Left ventricle myocardium inferior (tissue), 1 donor: ENCODE measurements around the gene CAMK1D. TPM values are rescaled to one million over a fixed set of nuclear protein-coding genes. Genes with fewer than 3 reads are reported as not detected.

Experiments used
- DNase-seq: peaks from one replicate; pipeline ENCODE4 v3.0.0-alpha.2; 2020
- H3K27ac ChIP-seq: fragments of 200-600 bp; replicated peaks from 2 replicates; pipeline ENCODE4 v1.8.0; 2021
- H3K27me3 ChIP-seq: fragments of 200-600 bp; 2 replicates; pipeline ENCODE4 v1.8.0; 2021; ENCODE audit warnings: low read depth
- H3K36me3 ChIP-seq: fragments of 200-600 bp; 2 replicates; pipeline ENCODE4 v1.8.0; 2021
- H3K4me1 ChIP-seq: fragments of 200-600 bp; 2 replicates; pipeline ENCODE4 v1.8.0; 2021
- H3K4me3 ChIP-seq: fragments of 200-600 bp; 2 replicates; pipeline ENCODE4 v1.8.0; 2021; ENCODE audit warnings: mild to moderate bottlenecking, moderate library complexity
- H3K9me3 ChIP-seq: fragments of 200-600 bp; replicated peaks from 2 replicates; pipeline ENCODE4 v1.8.0; 2021
- intact Hi-C: fragments of 100-400 bp; cut with micrococcal nuclease; formaldehyde crosslinking; loops from one replicate; pipeline ENCODE4 v1.11.0; 2022
- total RNA-seq: library from RNA; stranded (reverse); fragmentation: NEBNext Ultra II Directional; extraction: Animal tissue kit (Norgen Biotek cat#: 25700); gene quantifications from one replicate; pipeline ENCODE4 v1.2.1, GENCODE V29; 2021
- TF ChIP-seq, protein P1 (sequence below): fragments of 200-600 bp; IDR thresholded peaks from 2 replicates; pipeline ENCODE4 v1.8.0; 2021; ENCODE audit warnings: antibody characterized with exemption, mild to moderate bottlenecking, borderline replicate concordance
- donor health status: DM: no; HTN: yes; CAD: no; lungs with severe emphysema.

CAMK1D gene
- total RNA-seq, 1 donor from 2014 or later: 2.5 TPM

DNA sequence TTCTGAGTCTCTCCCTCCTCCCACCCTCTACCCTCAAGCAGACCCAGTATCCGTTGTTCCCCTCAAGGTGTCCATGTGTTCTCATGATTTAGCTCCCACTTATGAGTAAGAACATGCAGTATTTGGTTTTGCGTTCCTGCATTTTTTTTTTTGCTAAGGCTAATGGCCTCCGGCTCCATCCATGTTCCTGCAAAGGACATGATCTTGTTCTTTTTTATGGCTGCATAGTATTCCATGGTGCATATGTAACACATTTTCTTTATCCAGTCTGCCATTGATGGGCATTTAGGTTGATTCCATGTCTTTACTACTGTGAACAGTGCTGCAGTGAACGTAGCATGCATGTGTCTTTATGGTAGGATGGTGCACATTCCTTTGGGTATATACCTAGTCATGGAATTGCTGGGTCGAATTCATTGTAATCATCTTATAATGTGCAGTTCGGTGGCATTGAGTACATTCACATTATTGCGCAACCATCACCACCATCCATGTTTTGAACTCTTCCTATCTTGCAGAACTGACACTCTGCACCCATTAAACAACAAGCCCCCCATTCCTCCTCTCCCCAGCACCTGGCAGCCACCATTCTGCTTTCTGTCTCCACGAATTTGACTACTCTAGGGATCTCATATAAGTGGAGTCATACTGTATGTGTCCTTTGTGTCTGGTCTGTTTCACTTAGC is 125.5 kb downstream of the CAMK1D start:
- intact Hi-C loops: no loop called here
- TF ChIP-seq, protein P1, sequence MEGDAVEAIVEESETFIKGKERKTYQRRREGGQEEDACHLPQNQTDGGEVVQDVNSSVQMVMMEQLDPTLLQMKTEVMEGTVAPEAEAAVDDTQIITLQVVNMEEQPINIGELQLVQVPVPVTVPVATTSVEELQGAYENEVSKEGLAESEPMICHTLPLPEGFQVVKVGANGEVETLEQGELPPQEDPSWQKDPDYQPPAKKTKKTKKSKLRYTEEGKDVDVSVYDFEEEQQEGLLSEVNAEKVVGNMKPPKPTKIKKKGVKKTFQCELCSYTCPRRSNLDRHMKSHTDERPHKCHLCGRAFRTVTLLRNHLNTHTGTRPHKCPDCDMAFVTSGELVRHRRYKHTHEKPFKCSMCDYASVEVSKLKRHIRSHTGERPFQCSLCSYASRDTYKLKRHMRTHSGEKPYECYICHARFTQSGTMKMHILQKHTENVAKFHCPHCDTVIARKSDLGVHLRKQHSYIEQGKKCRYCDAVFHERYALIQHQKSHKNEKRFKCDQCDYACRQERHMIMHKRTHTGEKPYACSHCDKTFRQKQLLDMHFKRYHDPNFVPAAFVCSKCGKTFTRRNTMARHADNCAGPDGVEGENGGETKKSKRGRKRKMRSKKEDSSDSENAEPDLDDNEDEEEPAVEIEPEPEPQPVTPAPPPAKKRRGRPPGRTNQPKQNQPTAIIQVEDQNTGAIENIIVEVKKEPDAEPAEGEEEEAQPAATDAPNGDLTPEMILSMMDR: no peak
- H3K9me3 ChIP-seq: no peaks in the 10 kb centered on the region
- H3K4me3 ChIP-seq: no peak overlapping the region
- DNase-seq: no peak
- no peaks in the 10 kb centered on the region for H3K36me3 ChIP-seq
- peaks cover 10% of the 10 kb centered on the region for H3K4me1 ChIP-seq
- H3K27me3 ChIP-seq: no peaks in the 10 kb centered on the region
- H3K27ac ChIP-seq: no peak overlapping the region

DNA sequence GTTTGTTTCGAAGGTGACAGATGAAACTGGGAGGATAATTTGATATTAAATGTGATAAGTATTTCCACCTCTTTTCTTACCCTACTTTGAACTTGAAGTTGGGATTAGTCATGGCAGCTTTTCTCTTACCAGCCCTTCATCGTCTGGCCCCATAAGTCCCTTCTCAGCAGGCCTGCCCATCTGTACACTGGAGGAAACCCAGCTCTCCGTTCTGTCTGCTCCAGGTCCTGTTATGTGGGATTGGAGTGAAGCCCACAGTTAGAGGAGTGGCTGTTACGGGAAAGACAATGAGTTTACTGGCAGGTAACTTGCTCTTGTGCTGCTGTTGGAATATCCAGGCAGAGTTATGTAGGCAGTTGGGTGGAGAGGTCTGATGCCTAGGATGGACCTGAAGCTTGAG is 127.3 kb downstream of the CAMK1D start:
- Histone ChIP-seq H3K4me1 (peaks cover 10% of the 10 kb centered on the region), H3K36me3 (no peaks in the 10 kb centered on the region), H3K9me3 (no peaks in the 10 kb centered on the region), H3K27ac (no peak overlapping the region), H3K4me3 (no peak overlapping the region), H3K27me3 (no peaks in the 10 kb centered on the region)
- TF ChIP-seq, protein P1: no peak
- intact Hi-C loops: no loop called here
- no peak for DNase-seq

DNA sequence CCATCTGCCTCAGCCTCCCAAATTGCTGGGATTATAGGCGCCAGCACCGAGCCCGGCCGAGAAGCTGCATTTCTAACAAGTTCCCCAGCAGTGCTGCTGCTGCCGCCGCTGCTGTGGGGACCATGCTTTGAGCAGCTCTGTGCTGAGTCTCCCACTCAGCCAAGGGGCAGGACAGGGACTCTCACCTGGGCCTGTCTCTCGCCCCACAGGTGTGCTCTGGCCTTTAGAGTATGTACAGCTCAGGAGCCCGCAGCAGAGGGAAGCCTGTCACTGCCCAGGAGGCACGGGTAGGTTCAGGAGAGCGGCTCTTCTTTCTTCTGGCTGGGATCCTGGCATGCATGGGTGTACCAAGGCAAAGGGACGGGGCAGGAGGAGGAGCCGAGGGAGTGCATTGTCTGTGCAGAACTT is 130.1 kb downstream of the CAMK1D start:
- Histone ChIP-seq H3K27ac (no peak overlapping the region), H3K36me3 (no peaks in the 10 kb centered on the region), H3K9me3 (no peaks in the 10 kb centered on the region), H3K27me3 (no peaks in the 10 kb centered on the region), H3K4me1 (peaks cover 5% of the 10 kb centered on the region), H3K4me3 (no peak overlapping the region)
- no peak for DNase-seq
- TF ChIP-seq, protein P1: no peak
- intact Hi-C loops: no loop called here

DNA sequence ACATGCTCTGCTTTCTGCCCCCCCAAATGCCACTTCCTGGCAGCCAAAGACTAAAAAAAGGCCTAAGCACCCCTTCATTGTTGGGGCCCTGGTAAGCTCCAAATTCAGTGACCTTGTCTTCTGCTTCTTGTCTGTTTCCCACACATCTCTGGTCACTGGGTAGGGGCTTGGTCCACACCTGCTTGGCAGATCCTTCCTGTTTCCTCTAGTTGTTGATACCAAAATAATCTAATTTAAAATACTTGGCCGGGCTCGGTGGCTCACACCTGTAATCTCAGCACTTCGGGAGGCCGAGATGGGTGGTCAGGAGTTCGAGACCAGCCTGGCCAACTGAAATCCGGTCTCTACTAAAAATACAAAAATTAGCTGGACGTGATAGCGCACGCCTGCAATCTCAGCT is 130.6 kb downstream of the CAMK1D start:
- no peak for DNase-seq
- Histone ChIP-seq H3K9me3 (no peaks in the 10 kb centered on the region), H3K27me3 (no peaks in the 10 kb centered on the region), H3K4me1 (peaks cover 10% of the 10 kb centered on the region), H3K36me3 (no peaks in the 10 kb centered on the region), H3K27ac (no peak overlapping the region), H3K4me3 (no peak overlapping the region)
- intact Hi-C loops: no loop called here
- TF ChIP-seq, protein P1: no peak

DNA sequence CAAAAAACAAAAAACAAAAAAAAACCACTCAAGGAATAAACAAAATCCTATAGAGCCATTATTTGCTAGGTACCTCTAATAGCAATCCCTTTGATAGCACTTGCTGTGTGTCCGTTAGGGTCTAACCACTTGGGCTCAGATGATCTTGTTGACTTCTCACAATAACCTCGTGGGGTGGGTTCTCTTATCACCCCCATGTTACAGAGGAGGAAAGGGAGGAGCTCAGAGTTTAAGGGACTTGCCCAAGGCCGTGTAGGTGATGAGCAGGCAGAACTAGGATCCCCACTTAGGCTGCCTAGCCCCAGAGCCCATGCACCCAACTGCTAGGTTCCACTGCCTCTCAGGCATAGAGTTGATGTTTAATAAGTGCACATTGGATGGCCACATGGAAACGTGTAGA is 131.1 kb downstream of the CAMK1D start:
- H3K4me3 ChIP-seq: no peak overlapping the region
- DNase-seq: no peak
- H3K27ac ChIP-seq: no peak overlapping the region
- intact Hi-C loops: no loop called here
- TF ChIP-seq, protein P1: no peak
- no peaks in the 10 kb centered on the region for H3K36me3 ChIP-seq
- peaks cover 15% of the 10 kb centered on the region for H3K4me1 ChIP-seq
- no peaks in the 10 kb centered on the region for H3K27me3 ChIP-seq
- H3K9me3 ChIP-seq: no peaks in the 10 kb centered on the region

DNA sequence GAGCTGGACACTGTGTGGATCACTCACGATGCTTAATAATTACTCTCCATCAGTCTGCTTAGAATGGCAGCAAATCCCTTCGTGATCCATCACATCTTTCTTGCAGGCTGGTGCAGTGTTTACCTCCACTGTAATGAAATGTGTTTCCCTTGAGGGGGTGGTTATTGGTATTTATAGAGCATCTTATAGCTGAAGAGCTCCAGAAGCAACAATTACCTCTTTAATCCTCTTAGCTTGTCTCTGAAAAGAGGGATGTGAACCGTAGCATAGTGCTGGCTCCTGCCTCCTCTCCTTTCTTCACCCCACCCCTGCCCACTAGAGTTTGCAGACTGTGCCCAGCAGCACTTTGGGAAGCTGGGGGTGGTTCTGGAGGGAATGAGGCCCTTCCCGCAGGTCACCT is 132.6 kb downstream of the CAMK1D start:
- intact Hi-C loops: no loop called here
- H3K36me3 ChIP-seq: no peaks in the 10 kb centered on the region
- H3K9me3 ChIP-seq: no peaks in the 10 kb centered on the region
- H3K27me3 ChIP-seq: no peaks in the 10 kb centered on the region
- H3K27ac ChIP-seq: no peak overlapping the region
- no peak overlapping the region for H3K4me3 ChIP-seq
- TF ChIP-seq, protein P1: no peak
- DNase-seq: no peak
- H3K4me1 ChIP-seq: peaks cover 20% of the 10 kb centered on the region
